GM19025 (cell line): ENCODE results near the gene HCN4.

ENCODE experiments used
- ATAC-seq: cut with Tn5 transposase; IDR thresholded peaks from one replicate; pipeline ENCODE4 v1.9.1; 2021; ENCODE audit warnings: mild to moderate bottlenecking, low read depth, moderate library complexity; ENCODE audit not compliant: unreplicated experiment

Gene HCN4

GRCh38 chr15:73382115-73382514 is 13.4 kb upstream of the HCN4 start:
- ATAC-seq: no peak

GRCh38 chr15:73380661-73381060 is 11.9 kb upstream of the HCN4 start:
- ATAC-seq: no peak

- no peak for ATAC-seq
Measured at GRCh38 chr15:73378089-73378488, 9.3 kb upstream of the HCN4 start.

- no peak for ATAC-seq
Measured at GRCh38 chr15:73375755-73376305, 7.1 kb upstream of the HCN4 start.

DNA sequence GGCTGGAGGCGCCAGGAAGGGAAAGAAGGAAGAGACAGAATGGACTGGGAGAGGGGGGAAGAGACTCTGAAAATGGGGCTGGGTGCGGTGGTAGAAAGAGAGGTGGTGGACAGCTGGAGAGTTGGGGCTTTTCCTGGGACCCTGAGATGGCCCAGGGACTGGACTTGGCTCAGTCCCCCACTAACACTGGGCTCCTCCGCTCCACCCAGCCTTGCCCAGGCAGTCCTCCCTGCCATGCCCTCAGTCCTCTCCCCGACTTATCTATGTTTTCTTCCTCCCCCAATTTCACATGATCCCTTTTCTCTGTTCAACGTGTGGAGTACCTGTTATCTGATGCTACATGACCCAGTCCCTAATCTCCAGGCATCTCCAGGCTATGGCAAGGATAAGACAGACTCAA is 6.3 kb upstream of the HCN4 start:
- no peak for ATAC-seq

GRCh38 chr15:73374604-73375003 is 5.8 kb upstream of the HCN4 start:
- ATAC-seq: no peak

- no peak for ATAC-seq
Measured at GRCh38 chr15:73373221-73373620, 4.5 kb upstream of the HCN4 start.

GRCh38 chr15:73371812-73372211 is 3.1 kb upstream of the HCN4 start:
- no peak for ATAC-seq

DNA sequence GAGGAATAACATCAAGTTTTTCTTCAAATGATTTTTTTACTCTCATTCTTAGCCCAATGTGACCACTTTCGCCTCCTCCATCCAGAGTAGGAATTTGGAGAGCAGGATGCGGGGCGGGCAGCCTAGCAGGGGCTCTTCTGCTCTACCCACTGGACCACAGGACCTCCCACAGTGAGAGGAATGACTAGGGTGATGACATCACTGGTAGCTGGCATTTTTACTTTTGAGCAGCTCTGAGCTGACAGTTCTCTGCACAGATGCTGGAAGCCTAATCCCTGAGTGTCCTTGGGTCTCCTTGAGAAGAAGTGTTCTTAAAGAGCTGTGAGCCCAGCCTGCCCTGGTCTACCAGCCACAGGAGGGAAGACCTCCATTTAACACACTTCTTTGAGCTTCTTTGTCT is 1.4 kb upstream of the HCN4 start:
- no peak for ATAC-seq

- ATAC-seq: no peak
Measured at GRCh38 chr15:73369154-73369694, 466 bp upstream of the HCN4 start.

GRCh38 chr15:73367624-73368300 is 996 bp downstream of the HCN4 start:
- no peak for ATAC-seq

DNA sequence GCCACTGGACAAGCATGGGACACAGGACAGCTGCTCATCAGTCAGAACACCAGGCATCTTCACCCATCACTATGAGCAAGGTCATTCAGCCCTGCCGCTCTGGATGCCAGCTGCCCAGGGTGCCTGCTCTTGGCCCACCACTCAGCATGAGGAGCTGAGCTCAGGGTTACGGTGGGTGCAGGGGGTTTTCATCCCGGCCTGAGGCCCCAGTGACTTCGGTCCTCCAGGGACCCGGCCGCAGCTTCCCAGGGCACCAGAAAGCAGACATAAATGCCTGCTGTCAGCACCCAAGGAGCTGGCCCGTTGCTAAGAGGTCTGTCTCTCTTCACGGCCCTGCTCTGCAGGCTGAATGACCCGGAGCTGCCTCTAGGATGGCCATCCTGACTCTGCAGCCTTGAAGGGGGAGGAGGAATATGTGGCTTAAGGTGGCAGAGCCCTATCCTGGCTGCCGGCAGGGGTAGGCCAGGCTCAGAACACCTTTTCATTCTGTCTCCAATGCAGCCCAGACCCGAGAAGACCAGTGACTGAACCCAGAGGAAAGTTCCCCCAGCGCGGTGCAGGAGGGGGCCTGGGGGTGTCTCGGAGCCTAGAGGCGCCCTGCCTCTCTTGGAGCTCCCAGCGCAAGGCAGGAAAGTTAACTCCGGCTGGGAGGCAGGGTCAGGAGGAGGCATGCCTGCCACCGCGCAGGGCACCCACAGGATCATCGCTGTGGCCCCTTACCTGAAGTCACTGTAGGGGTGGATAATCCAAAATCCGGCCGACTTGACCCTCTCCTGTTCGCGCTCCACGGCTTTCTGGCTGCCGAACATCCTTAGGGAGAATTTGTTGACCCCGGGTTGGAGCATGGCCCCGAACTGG is 1.8 kb downstream of the HCN4 start:
- ATAC-seq: no peak

DNA sequence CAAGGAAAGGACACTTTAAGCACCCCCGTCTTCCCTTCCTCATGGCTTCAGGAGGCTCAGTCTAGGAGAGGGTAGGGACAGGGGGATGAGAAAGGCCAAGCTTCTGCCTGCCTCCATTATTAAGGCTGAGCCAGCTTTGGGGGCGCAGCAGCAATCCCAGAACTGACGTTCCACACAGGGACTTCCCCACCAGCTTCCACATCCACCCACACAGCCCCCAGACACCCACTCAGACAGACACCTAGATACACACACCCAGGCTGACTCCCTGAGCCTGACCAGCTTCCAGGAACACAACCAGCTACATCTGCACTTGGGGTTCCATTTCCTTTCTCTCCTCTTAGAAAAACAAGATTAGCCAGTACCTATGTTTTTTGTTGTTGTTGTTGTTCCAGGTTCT is 4.7 kb downstream of the HCN4 start:
- ATAC-seq: no peak

DNA sequence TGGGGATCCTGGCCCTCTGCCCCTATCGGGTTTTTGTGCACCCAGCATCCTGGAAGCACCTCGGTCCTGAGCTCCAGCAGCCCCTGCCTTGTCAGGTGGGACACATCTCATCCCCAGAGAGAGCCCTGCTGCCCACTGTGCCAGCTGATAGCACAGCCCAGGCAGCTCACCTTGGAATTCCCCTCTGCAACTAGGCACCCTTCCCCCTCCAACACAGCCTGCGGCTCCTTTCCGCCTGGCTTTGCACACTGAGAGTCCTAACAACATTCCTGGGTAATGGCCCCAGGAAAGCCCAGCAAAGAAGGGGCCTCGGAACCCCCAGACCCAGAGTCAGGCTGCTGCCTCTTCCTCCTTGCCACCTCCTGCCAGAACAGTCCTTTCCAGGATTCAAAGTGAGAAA is 5.9 kb downstream of the HCN4 start:
- ATAC-seq: no peak

- no peak for ATAC-seq
Measured at GRCh38 chr15:73361337-73361736, 7.4 kb downstream of the HCN4 start.

DNA sequence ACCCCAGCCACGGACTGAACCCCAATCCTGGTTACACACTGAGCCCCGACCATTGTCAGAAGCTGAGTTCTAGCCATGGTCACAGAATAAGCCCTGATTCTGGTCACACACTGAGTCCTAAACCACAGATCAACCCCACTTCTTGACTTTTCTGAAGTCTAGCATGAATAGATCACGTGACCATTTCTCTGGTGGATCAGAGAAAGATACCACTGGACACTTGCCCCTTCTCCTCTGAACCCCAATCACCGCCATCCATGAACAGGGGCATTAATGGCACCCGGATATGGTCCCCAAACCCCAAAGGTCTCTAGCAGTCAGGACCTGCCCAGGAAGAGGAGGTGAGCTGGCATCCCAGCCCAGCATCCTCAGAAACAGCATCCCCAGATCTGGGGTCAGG is 9.1 kb downstream of the HCN4 start:
- ATAC-seq: no peak

GRCh38 chr15:73357999-73358665 is 10.6 kb downstream of the HCN4 start:
- no peak for ATAC-seq

DNA sequence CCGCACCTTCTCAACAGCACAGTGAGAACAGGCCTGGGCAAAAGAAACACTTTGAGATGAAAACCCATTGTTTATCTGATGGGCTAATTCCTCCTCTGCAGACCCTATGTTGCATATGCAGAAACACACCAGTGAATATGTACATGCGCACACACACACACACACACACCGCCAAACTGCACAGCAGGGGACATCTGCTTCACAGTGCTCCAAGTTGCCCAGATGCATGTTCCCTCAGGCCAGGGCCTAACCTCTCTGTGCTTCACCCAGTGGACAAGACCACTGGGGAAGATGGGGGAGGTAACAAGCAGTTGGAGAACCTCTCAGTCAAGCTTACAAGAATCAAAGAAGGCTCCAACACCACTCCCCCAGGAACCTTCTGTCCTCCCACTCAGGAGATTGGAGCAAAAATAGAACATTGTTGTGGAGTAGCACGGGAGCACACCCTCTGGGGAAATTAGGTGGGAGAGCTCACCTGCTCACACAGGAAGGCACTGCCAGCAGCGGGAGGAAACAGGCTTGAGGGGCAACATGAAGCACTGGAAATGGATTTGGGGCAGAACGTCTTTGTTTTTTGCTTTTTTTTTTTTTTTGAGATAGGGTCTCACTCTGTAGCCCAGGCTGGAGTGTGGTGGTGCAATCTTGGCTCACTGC is 13.0 kb downstream of the HCN4 start:
- ATAC-seq: no peak

DNA sequence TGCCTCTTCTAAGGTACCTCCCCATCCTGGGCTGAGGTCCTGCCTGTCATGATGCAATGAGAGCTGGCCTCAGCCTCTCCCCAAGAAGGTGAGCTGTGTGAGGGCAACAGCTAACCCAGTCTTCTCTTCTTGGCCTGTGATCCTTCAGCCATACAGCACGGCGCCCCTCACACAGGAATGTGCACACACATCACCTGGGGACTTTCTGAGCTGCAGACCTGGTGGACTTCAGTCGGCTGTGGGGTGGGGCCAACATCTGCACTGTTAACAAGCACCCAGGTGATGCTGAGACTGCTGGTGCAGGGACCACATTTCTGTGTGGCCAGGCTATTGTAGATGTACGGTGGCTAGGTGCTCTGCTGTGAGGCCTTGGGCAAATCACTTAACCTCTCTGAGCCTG is 14.5 kb downstream of the HCN4 start:
- no peak for ATAC-seq

DNA sequence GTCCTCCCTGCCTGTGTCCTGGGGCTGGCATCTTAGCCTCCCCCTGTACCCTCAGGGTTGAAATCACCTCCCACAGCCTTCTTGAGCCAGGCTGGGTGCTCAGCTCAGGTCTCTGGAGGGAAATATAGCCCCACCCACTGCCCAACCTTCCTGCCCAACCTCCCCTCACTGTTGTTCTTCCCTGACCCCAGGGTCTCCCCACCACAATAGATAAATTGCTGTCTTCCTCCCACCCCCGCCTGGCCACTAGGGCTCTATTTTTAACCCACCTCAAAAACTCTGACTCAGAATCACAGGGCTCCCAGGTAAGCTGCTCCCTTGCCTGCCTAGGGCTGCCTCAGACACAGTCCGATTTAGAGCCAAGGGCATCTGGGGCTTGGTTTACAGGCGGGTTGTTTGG is 15.0 kb downstream of the HCN4 start:
- no peak for ATAC-seq
